Measurements from ENCODE around the gene IL4. TPM values are rescaled to one million over a fixed set of nuclear protein-coding genes. Genes with fewer than 3 reads are reported as not detected.

Gene IL4
- total RNA-seq, 1 donor from 2014 or later: not detected

DNA sequence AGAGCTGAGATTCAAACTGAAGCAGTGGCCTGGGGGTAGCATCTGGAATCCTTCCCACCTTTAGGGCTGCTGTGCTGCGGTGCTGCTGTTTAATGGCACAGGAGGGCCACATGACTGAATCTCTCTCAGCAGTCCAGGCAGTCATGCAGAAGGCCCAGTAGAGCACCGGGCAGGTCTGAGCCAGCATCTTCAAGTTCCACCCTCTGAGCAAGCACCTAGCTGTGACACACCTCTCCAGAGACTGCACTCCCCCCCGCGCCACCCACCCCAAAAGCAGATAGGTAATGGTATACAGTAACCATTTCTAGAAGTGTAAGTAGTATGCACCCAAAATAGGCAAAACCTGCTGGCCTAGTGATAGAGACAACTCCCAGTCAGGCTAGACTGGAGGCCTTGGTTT is 8.2 kb downstream of the IL4 start:
- Histone ChIP-seq H3K36me3 (ENCODE audit: insufficient read depth, low read length) (no peaks in the 10 kb centered on the region), H2AFZ (ENCODE audit: low read depth, low read length) (no peak overlapping the region), H3K27me3 (ENCODE audit: insufficient read depth, low read length) (no peaks in the 10 kb centered on the region), H3K79me2 (ENCODE audit: insufficient read depth, low read length) (no peaks in the 10 kb centered on the region), H3K9me3 (ENCODE audit: insufficient read depth, low read depth, low read length) (no peaks in the 10 kb centered on the region), H3K4me2 (ENCODE audit: low read length) (no peak overlapping the region), H3K4me1 (ENCODE audit: insufficient read depth, low read length) (peaks cover 10% of the 10 kb centered on the region), H3K4me3 (ENCODE audit: insufficient read depth, low read depth, low read length) (no peak overlapping the region), H3K27ac (ENCODE audit: low read depth, low read length) (no peak overlapping the region), H3K9ac (ENCODE audit: low read length) (no peak overlapping the region), H4K20me1 (ENCODE audit: insufficient read depth, low read length) (no peaks in the 10 kb centered on the region)
- peaks cover 18% of the 10 kb centered on the region for H3K4me1 Mint-ChIP-seq (ENCODE audit: low read depth, unreplicated experiment)
- DNase-seq (ENCODE audit: low read depth) (no peak), FAIRE-seq (no peak)
- H3K9me3 Mint-ChIP-seq (ENCODE audit: unreplicated experiment): peaks cover 6% of the 10 kb centered on the region
- peaks cover 5% of the 10 kb centered on the region for H3K36me3 Mint-ChIP-seq (ENCODE audit: low read depth, unreplicated experiment)
- H3K4me3 Mint-ChIP-seq (ENCODE audit: unreplicated experiment): no peak overlapping the region
- no peaks in the 10 kb centered on the region for H3K27me3 Mint-ChIP-seq (ENCODE audit: low read depth, unreplicated experiment)
- H3K27ac Mint-ChIP-seq (ENCODE audit: unreplicated experiment): no peak overlapping the region
- TF ChIP-seq EZH2 (IDR thresholded peaks at IDR 0.05; ENCODE audit: insufficient read depth, low read length): no peak
- TF ChIP-seq, protein P1, sequence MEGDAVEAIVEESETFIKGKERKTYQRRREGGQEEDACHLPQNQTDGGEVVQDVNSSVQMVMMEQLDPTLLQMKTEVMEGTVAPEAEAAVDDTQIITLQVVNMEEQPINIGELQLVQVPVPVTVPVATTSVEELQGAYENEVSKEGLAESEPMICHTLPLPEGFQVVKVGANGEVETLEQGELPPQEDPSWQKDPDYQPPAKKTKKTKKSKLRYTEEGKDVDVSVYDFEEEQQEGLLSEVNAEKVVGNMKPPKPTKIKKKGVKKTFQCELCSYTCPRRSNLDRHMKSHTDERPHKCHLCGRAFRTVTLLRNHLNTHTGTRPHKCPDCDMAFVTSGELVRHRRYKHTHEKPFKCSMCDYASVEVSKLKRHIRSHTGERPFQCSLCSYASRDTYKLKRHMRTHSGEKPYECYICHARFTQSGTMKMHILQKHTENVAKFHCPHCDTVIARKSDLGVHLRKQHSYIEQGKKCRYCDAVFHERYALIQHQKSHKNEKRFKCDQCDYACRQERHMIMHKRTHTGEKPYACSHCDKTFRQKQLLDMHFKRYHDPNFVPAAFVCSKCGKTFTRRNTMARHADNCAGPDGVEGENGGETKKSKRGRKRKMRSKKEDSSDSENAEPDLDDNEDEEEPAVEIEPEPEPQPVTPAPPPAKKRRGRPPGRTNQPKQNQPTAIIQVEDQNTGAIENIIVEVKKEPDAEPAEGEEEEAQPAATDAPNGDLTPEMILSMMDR (IDR thresholded peaks at IDR 0.05; ENCODE audit: insufficient read depth, low read depth, low read length): no peak

DNA sequence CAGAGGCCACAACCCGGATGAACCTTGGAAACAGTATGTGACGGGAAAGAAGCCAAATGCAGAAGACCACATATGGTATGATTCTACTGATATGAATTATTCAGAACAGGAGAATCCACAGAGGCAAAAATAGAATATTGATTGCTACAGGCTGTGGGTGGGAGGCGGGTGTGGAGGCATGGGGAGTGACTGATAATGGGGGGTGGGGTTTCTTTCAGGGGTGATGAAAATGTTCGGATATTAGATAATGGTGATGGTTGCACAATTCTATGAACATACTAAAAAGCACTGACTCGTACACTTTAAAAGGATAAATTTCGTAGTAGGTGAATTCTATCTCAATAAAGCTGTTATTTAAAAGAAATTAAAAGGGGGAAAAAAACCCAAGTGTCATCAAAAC is 10.7 kb downstream of the IL4 start:
- peaks cover 6% of the 10 kb centered on the region for H3K4me1 Mint-ChIP-seq (ENCODE audit: low read depth, unreplicated experiment)
- H3K9ac ChIP-seq (ENCODE audit: low read length): no peak overlapping the region
- no peaks in the 10 kb centered on the region for H3K36me3 ChIP-seq (ENCODE audit: insufficient read depth, low read length)
- H3K36me3 Mint-ChIP-seq (ENCODE audit: low read depth, unreplicated experiment): peaks cover 5% of the 10 kb centered on the region
- FAIRE-seq (no peak), DNase-seq (ENCODE audit: low read depth) (no peak)
- no peak overlapping the region for H3K4me2 ChIP-seq (ENCODE audit: low read length)
- no peak overlapping the region for H3K4me3 ChIP-seq (ENCODE audit: insufficient read depth, low read depth, low read length)
- H3K27ac ChIP-seq (ENCODE audit: low read depth, low read length): no peak overlapping the region
- H3K27me3 ChIP-seq (ENCODE audit: insufficient read depth, low read length): no peaks in the 10 kb centered on the region
- H4K20me1 ChIP-seq (ENCODE audit: insufficient read depth, low read length): no peaks in the 10 kb centered on the region
- H3K4me3 Mint-ChIP-seq (ENCODE audit: unreplicated experiment): no peak overlapping the region
- TF ChIP-seq EZH2 (IDR thresholded peaks at IDR 0.05; ENCODE audit: insufficient read depth, low read length): no peak
- TF ChIP-seq, protein P1 (IDR thresholded peaks at IDR 0.05; ENCODE audit: insufficient read depth, low read depth, low read length): no peak
- no peak overlapping the region for H3K27ac Mint-ChIP-seq (ENCODE audit: unreplicated experiment)
- H2AFZ ChIP-seq (ENCODE audit: low read depth, low read length): no peak overlapping the region
- no peaks in the 10 kb centered on the region for H3K79me2 ChIP-seq (ENCODE audit: insufficient read depth, low read length)
- H3K4me1 ChIP-seq (ENCODE audit: insufficient read depth, low read length): no peaks in the 10 kb centered on the region
- no peaks in the 10 kb centered on the region for H3K27me3 Mint-ChIP-seq (ENCODE audit: low read depth, unreplicated experiment)
- H3K9me3 Mint-ChIP-seq (ENCODE audit: unreplicated experiment): peaks cover 7% of the 10 kb centered on the region
- H3K9me3 ChIP-seq (ENCODE audit: insufficient read depth, low read depth, low read length): no peaks in the 10 kb centered on the region

DNA sequence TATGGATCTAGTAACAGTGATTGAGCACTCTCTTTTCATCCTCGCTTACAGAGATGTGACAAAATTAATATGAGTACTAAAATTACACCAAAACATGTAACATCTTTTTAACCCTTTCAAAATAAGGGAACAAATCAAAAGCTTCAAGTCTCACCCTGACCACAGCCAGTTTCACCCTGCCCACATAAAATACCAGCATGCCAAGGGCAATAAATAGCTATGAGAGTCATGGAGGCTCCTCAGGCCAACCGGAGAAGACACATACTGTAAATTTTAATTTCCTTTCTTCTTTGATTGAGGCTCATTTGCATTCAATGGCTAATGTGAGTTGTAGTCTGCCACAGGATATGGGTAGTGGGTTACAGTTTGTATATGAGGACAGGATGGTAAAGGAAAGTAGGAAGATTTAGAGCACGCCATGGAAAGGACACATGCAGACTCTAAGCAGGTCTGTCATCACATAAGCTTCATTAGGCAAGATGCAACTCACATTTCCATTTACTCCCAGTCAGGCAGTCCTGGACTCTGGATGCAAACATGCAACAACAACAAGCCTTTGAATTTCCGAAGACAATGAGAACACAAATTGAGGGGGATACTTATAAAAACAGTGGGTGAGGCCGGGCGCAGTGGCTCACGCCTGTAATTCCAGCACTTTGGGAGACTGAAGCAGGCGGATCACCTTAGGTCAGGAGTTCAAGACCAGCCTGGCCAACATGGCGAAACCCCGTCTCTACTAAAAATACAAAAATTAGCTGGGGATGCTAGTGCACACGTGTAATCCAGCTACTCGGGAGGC is 11.3 kb downstream of the IL4 start:
- no peak overlapping the region for H3K27ac Mint-ChIP-seq (ENCODE audit: unreplicated experiment)
- peaks cover 2% of the 10 kb centered on the region for H3K4me1 Mint-ChIP-seq (ENCODE audit: low read depth, unreplicated experiment)
- H3K27me3 ChIP-seq (ENCODE audit: insufficient read depth, low read length): no peaks in the 10 kb centered on the region
- H3K4me1 ChIP-seq (ENCODE audit: insufficient read depth, low read length): no peaks in the 10 kb centered on the region
- peaks cover 6% of the 10 kb centered on the region for H3K9me3 Mint-ChIP-seq (ENCODE audit: unreplicated experiment)
- H3K79me2 ChIP-seq (ENCODE audit: insufficient read depth, low read length): no peaks in the 10 kb centered on the region
- TF ChIP-seq, protein P1 (IDR thresholded peaks at IDR 0.05; ENCODE audit: insufficient read depth, low read depth, low read length): no peak
- H3K36me3 ChIP-seq (ENCODE audit: insufficient read depth, low read length): no peaks in the 10 kb centered on the region
- H3K27ac ChIP-seq (ENCODE audit: low read depth, low read length): no peak overlapping the region
- H3K9ac ChIP-seq (ENCODE audit: low read length): no peak overlapping the region
- no peak overlapping the region for H2AFZ ChIP-seq (ENCODE audit: low read depth, low read length)
- H3K27me3 Mint-ChIP-seq (ENCODE audit: low read depth, unreplicated experiment): no peaks in the 10 kb centered on the region
- no peak overlapping the region for H3K4me3 ChIP-seq (ENCODE audit: insufficient read depth, low read depth, low read length)
- no peaks in the 10 kb centered on the region for H4K20me1 ChIP-seq (ENCODE audit: insufficient read depth, low read length)
- H3K4me2 ChIP-seq (ENCODE audit: low read length): no peak overlapping the region
- H3K9me3 ChIP-seq (ENCODE audit: insufficient read depth, low read depth, low read length): no peaks in the 10 kb centered on the region
- DNase-seq (ENCODE audit: low read depth) (no peak), FAIRE-seq (no peak)
- H3K4me3 Mint-ChIP-seq (ENCODE audit: unreplicated experiment): no peak overlapping the region
- peaks cover 5% of the 10 kb centered on the region for H3K36me3 Mint-ChIP-seq (ENCODE audit: low read depth, unreplicated experiment)
